Hepatocyte (in vitro differentiated cells): Measurements from ENCODE around the gene SLC48A1. TPM values are rescaled to one million over a fixed set of nuclear protein-coding genes. Genes with fewer than 3 reads are reported as not detected.
A peak's percentile ranks its signal among the peaks of the same experiment; 100 is the strongest.

Experiments used
- DNase-seq: peaks from one replicate; pipeline ENCODE4 v3.0.0-alpha.2; 2016; ENCODE audit warnings: low spot score
- H2AFZ ChIP-seq: fragments of 200-600 bp; sonication (generic); 2 replicates; pipeline ENCODE4 v1.6.0; 2016; ENCODE audit warnings: antibody characterized with exemption, mild to moderate bottlenecking
- H3K27ac ChIP-seq: fragments of 200-600 bp; sonication (generic); 2 replicates; pipeline ENCODE4 v1.5.1; 2016; ENCODE audit warnings: mild to moderate bottlenecking
- H3K27me3 ChIP-seq: fragments of 200-600 bp; sonication (generic); 2 replicates; pipeline ENCODE4 v1.6.1; 2016
- H3K36me3 ChIP-seq: fragments of 200-600 bp; sonication (generic); replicated peaks from 2 replicates; pipeline ENCODE4 v1.5.1; 2016; ENCODE audit warnings: low read depth; ENCODE audit not compliant: insufficient read depth
- H3K4me1 ChIP-seq: fragments of 200-600 bp; sonication (generic); 2 replicates; pipeline ENCODE4 v1.5.1; 2016; ENCODE audit warnings: mild to moderate bottlenecking, moderate library complexity; ENCODE audit not compliant: insufficient read depth
- H3K4me2 ChIP-seq: fragments of 200-600 bp; sonication (generic); 2 replicates; pipeline ENCODE4 v1.6.0; 2016
- H3K4me3 ChIP-seq: fragments of 200-600 bp; sonication (generic); 2 replicates; pipeline ENCODE4 v1.5.1; 2016; ENCODE audit warnings: mild to moderate bottlenecking
- H3K79me2 ChIP-seq: fragments of 200-600 bp; sonication (generic); 2 replicates; pipeline ENCODE4 v1.6.0; 2017; ENCODE audit warnings: mild to moderate bottlenecking
- H3K9me2 ChIP-seq: fragments of 200-600 bp; sonication (generic); replicated peaks from 2 replicates; pipeline ENCODE4 v1.6.0; 2017; ENCODE audit warnings: mild to moderate bottlenecking; ENCODE audit not compliant: insufficient read depth
- H3K9me3 ChIP-seq: fragments of 200-600 bp; sonication (generic); 2 replicates; pipeline ENCODE4 v1.5.1; 2016; ENCODE audit warnings: low read depth, mild to moderate bottlenecking
- H4K20me1 ChIP-seq: fragments of 200-600 bp; sonication (generic); 2 replicates; pipeline ENCODE4 v1.6.0; 2016; ENCODE audit warnings: mild to moderate bottlenecking; ENCODE audit not compliant: insufficient read depth, poor library complexity, severe bottlenecking
- EZH2 ChIP-seq: fragments of 200-600 bp; sonication (generic); IDR thresholded peaks from 2 replicates; pipeline ENCODE4 v1.6.1; 2016; ENCODE audit warnings: antibody characterized with exemption, mild to moderate bottlenecking, borderline replicate concordance
- EZH2phosphoT487 ChIP-seq: fragments of 200-600 bp; sonication (generic); IDR thresholded peaks from one replicate; pipeline ENCODE4 v1.6.1; 2018; ENCODE audit warnings: antibody characterized with exemption, mild to moderate bottlenecking, low read depth, moderate library complexity; ENCODE audit not compliant: unreplicated experiment, severe bottlenecking
- WGBS: methylation state at CpG from one replicate; pipeline ENCODE4 v1.1.6; 2016; ENCODE audit warnings: low lambda C conversion rate; ENCODE audit errors: missing lambda C conversion rate; 5-methylcytosine and 5-hydroxymethylcytosine counted together
- polyA plus RNA-seq: library from polyadenylated mRNA; unstranded; fragments of >200 nt; fragmentation: Nextera tagmentation; extraction: Ambion mirVana; gene quantifications from 2 replicates; pipeline ENCODE4 v1.2.1, GENCODE V29; 2016
- total RNA-seq: library from RNA; depleted of rRNA; stranded (reverse); fragments of >200 nt; gene quantifications from 2 replicates; pipeline ENCODE4 v1.2.3, GENCODE V29; 2014
- TF ChIP-seq, protein P1 (sequence below): fragments of 200-600 bp; sonication (generic); IDR thresholded peaks from 2 replicates; pipeline ENCODE4 v1.5.1; 2016; ENCODE audit warnings: antibody characterized with exemption, mild to moderate bottlenecking; ENCODE audit not compliant: poor library complexity

The SLC48A1 gene
- total and polyA plus RNA-seq, 2 experiments from 2014 or later: 11.2 to 22.6 TPM

DNA sequence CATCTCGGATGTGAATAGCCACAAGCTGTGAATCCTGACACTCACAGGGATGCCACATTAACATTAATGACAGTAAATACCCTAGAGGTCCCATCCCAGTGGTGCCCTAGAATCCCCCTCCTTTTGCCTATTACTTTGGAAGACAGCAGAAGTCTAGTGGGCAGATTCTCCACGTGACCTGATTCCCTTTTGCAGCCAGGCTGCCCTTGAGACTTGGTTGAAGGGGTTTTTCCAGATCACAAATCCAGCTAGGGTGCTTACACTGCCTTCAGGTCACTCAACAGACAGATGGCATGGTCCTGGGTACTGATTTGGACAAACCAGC, 38.0 kb downstream of the SLC48A1 start:
- Histone ChIP-seq H3K36me3 (no peaks in the 10 kb centered on the region), H3K27me3 (no peaks in the 10 kb centered on the region), H3K4me1 (peaks cover 60% of the 10 kb centered on the region), H3K9me3 (no peaks in the 10 kb centered on the region), H3K79me2 (peaks cover 94% of the 10 kb centered on the region), H3K4me3 (no peak overlapping the region), H3K4me2 (peak overlapping the region; percentile 21), H3K9me2 (no peaks in the 10 kb centered on the region), H3K27ac (peak overlapping the region; percentile 98), H4K20me1 (peaks cover 28% of the 10 kb centered on the region), H2AFZ (no peak overlapping the region)
- DNase-seq: no peak
- WGBS: 74% methylated on average over 2 of the region's 2 CpGs
- no peak for TF ChIP-seq EZH2

DNA sequence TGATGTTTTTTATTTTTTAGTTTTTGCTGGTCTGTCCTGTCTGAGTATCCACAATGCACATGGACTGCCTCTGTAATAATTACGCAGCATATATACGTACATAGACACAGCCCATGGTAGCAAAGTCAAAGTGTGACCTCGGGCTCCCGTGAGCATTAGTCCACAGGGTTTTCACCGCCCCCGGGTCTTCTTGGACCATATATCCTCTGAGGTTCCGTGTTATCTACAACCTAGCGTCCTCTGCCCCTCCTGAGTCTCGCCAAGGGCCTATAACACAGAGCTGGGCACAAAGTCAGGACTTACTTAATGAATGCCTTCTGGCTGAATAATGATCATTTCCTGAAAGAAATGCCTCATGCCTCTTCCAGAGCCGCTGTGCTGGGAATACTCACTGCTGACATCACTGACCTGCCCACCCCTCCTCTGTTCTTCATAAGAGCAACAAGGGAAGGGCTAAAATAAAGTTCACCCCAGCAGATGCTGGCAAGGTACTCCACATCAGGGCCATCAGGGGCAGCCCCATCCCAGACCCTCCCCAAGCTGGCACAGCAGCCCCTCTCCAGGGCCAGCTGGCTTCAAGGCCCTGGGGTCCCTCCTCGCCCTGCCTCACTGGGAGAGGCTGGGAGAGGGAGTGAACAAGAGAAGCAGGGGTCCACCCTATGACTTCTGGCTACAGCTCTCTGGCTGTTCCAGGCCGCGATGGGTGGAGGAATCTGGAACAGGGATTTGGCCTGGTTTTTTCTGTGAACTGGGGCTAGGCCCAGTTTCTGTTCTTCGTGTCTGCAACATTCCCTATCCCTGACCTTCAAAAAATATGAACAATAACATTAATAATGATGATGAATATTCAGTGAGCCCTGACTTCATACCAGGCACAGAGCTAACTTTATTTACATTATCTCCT, 38.8 kb downstream of the SLC48A1 start:
- Histone ChIP-seq H3K4me3 (no peak overlapping the region), H3K27me3 (no peaks in the 10 kb centered on the region), H4K20me1 (peaks cover 24% of the 10 kb centered on the region), H3K4me1 (peaks cover 60% of the 10 kb centered on the region), H3K4me2 (peak overlapping the region; percentile 84), H3K9me3 (no peaks in the 10 kb centered on the region), H3K36me3 (no peaks in the 10 kb centered on the region), H2AFZ (no peak overlapping the region), H3K27ac (peak overlapping the region; percentile 98), H3K79me2 (peaks cover 94% of the 10 kb centered on the region), H3K9me2 (no peaks in the 10 kb centered on the region)
- no peak for DNase-seq
- WGBS: 83% methylated on average over 14 of the region's 14 CpGs
- TF ChIP-seq, protein P1, sequence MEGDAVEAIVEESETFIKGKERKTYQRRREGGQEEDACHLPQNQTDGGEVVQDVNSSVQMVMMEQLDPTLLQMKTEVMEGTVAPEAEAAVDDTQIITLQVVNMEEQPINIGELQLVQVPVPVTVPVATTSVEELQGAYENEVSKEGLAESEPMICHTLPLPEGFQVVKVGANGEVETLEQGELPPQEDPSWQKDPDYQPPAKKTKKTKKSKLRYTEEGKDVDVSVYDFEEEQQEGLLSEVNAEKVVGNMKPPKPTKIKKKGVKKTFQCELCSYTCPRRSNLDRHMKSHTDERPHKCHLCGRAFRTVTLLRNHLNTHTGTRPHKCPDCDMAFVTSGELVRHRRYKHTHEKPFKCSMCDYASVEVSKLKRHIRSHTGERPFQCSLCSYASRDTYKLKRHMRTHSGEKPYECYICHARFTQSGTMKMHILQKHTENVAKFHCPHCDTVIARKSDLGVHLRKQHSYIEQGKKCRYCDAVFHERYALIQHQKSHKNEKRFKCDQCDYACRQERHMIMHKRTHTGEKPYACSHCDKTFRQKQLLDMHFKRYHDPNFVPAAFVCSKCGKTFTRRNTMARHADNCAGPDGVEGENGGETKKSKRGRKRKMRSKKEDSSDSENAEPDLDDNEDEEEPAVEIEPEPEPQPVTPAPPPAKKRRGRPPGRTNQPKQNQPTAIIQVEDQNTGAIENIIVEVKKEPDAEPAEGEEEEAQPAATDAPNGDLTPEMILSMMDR: no peak
- no peak for TF ChIP-seq EZH2
- no peak for TF ChIP-seq EZH2phosphoT487

DNA sequence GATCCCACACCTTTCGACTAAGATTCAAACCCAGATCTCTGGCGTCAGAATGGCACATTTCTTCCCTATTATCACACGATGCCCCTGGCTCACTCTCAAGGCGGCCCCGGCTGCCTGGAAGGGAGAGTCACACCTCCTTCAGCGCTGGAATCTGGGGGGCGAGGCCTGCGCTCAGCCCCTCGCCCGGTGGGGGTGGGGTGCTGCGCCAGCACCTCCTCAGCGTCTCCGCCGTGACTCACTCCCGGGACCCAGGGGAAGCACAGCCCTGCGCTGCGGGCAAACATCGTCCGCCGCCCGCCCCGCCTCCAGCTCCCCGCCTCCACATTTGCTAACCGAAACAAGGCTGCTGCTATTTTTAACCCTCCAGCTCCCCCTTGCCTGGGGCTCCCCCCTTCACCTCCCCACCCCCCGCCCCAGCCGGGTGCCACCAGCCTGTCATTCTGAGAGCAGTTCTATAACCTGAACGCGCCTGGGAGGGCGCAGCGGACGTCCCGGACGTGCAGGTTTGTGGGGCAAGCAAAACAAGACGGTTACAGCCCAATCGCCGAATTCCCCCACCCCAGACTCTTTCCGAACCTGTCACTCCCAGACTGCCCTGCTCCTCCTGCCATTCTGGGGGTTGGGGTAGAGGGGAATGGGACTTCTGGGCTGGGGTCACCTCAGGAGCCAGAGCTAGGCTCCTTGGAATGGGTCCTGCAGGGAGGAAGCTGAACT, 39.9 kb downstream of the SLC48A1 start:
- Histone ChIP-seq H3K4me1 (peaks cover 60% of the 10 kb centered on the region), H3K4me3 (peak overlapping the region; percentile 14), H4K20me1 (peaks cover 16% of the 10 kb centered on the region), H3K4me2 (peak overlapping the region; percentile 84), H3K27me3 (no peaks in the 10 kb centered on the region), H3K9me3 (no peaks in the 10 kb centered on the region), H2AFZ (peak overlapping the region; percentile 28), H3K79me2 (peaks cover 94% of the 10 kb centered on the region), H3K36me3 (no peaks in the 10 kb centered on the region), H3K9me2 (no peaks in the 10 kb centered on the region), H3K27ac (peak overlapping the region; percentile 98)
- WGBS: 1% methylated on average over 24 of the region's 37 CpGs
- TF ChIP-seq, protein P1: no peak
- TF ChIP-seq EZH2phosphoT487 (no peak), EZH2 (no peak)
- peak; percentile 96 for DNase-seq
